NCI-H128 (cell line): ENCODE results near the gene TMEM52.

ENCODE experiments used
- DNase-seq: peaks from one replicate; lab custom pipeline; 2025; ENCODE audit not compliant: unreplicated experiment; lab: John Stamatoyannopoulos, UW

The TMEM52 gene

DNA sequence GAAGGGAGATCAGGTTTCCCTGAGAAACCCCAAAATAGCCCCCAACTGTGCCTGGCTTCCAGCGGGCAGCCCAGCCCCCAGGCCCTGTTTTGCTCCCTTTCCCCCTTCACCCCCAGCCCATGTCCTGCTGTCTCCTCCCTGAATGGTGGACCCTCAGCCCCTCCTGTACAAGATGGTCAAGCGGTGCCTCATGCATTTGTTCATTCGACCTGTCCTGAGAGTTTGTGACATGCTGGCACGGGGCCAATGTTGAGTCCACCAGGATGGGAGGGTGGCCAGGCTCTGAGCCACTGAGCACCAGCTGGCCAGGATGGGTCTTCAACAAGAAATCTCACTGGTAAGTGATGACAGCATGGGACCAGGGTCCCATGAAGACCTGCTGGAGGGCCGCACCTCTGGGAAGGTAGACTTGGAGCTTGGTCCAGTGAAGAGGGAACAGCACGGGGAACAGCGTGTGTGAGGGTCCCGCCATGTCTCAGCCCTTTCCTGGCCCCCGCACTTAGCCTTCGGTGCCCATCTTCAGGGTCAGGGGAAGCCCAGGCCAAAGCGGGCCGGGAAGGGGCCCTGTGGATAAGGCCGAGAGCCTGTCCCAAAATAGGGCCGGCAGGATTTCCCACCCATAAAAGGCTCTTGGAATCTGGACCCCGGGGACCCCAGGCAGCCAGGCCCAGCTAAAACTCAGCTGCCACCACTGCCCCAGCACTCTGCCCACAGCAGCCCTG lies 3.9 kb downstream of the TMEM52 start, which contains the start of gene CALML6:
Gene CALML6 (plus strand): TSS at position 290 of the 722 bp plus-strand sequence. CDS start 21 bp downstream, at position 311.
- DNase-seq = no peak

DNA sequence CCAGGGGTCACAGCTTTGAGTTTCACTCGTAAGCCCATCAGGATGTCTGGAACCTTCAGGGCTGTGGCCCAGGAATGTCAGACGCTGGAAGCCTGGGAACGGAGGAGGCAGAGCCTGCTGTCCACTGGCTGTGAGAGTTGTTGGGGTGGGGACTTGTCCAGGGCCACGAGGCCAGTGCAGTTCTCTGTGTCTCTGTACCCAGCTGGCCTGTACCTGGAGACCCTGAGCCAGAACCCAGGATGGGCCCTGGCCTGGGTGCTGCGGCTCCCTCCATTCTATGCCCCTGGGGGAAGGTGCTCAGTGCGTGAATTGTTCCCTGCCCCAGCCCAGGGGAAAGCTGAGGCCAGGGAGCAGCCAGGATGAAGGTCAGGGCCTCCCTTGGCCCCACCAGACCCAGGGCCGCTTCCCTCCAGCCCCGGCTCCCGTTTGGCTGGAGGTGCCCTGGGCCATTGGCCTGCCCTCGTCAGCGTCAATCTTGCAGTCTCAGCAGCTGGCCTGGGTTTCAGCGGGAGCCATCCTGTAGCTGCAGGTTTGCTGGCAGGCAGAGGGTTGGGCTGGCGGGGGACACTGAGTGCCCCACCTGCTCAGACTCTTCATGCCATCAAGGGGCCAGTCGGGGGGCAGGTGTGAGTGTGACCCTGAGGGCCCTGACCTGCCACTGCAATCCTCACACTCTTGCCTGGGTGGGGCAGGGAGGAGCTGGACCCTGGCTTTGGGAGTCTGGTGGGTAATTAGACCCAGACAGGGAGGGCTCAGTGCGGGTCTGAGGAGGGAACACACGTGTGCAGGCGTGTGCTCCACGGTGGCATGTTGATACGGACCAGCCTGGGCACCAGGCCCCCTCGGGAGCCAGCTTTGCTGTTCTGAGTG lies 4.7 kb downstream of the TMEM52 start:
- DNase-seq = no peak

DNA sequence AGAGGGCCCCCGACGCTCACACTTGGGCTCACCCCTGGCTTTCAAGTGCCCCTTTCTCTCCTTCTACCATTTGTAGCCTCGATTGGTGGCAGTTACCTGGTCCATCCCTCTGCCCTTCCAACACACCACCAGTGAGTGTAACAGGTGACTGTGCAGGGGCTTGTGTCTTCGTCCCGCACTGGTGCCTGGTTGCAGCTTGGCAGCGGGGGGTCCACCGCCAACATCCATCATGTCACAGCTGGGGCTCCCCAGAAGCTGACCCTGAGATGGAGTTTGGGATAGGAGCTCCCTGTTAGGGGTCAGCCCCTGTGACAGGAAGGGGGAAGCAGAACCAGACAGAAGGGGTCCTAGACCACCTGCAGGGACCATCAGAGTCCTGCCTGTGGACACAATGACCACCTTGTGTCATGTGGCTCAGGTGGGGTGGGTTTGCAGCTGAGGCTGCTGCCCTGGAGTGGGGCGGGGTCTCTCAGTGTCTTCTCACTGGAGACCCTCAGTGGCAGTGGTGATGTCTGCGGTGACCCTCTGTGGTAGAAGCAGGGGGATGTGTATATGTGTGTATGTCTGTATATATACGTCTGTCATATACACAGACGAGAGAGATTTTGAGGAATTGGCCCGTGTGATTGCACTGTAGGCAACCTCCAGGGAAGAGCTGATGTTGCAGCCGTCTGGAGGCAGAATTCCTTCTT lies 7.6 kb downstream of the TMEM52 start:
- DNase-seq = no peak

DNA sequence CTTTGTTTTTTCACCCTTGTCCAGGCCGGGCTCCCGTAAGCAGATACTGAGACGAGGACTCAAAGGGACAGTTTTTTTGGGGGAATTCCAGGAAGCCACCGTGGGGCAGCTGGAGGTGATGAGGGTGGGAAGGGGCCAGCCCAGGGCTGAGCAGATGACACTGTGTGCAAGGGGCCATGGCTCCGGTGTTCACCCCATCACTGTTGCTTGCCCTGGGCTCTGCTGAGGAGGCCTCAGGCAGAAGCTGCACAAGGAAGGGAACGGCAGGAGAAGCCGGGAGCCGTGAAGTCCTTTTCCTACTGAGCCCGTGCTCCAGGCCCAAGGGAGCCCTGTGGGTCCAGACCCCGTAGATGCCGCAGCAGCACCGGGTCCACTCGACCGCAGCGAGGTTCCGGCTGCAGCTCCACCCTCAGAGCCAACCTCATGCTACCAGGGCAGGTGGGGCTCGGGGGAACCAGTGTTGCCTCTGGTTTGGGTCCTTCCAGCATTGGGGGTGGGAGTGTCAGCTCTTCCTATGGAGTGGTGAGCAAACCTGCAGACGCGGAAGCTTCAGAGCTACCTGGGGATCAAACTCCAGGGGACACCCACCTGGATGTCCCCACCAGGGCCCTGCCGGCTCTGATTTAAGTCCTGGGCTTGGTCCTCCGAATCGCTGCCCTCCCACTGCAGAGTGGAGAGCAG lies 8.3 kb downstream of the TMEM52 start:
- no peak for DNase-seq

DNA sequence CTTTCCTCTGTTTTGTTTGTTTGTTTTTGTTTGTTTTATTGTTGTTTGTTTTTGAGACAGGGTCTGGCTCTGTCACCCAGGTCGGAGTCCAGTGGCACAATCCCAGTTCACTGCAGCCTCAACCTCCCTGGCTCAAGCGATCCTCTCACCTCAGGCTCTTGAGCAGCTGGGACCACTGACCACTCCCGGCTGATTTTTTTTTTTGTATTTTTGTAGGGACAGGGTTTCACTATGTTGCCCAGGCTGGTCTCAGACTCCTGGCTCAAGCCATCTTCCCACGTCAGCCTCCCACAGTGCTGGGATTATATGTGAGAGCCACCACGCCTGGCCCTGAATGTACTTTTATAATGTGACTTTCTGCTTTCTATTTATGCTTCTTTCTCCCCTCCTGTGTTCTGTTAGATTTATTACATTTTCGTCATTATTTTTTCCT lies 9.0 kb downstream of the TMEM52 start:
- DNase-seq = no peak

DNA sequence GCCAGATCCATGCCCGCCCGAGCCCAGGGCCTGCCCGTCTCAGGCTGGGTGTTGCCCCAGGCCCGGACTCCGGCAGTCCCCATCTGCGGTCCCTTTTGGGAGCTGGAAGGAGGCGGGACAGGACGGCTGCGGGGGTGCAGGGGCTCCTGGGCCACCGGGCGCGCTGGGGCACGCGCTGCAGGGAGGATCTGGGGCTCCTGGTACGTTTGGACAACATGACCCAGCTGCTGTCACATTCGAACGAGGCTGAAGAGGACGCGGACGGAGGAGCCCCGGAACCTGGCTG lies 10.6 kb downstream of the TMEM52 start:
- no peak for DNase-seq

DNA sequence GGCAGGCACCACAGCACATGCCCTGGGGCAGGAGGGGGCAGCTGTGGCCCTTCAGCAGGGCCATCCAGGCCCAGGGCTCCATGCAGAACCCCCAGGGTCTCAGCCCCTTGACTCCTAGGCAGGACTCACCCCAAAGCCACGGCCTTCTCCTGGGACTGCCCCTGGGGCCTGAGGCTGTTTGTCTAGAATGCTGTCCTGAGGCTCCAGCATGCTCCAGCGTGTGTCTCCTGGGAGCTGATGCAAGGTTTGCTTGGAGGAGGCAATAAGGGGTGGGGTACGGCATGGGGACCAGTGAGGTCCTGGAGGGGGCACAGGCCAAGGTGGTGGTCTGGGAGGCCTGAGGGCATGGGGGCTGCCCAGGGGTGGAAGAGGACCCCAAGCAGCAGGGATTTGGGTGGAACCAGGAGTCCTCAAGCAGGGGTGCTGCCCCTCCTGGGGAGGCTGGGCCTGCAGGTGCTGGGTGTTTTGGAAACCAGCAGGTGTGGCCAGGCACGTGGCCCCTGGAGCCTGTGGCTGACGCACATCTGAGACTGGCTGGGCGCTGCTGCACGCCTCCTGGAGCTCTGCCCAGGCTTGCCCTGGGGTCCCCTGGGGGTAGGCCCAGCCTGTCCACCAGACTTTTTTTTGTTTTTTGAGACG lies 11.9 kb downstream of the TMEM52 start:
- DNase-seq = no peak

DNA sequence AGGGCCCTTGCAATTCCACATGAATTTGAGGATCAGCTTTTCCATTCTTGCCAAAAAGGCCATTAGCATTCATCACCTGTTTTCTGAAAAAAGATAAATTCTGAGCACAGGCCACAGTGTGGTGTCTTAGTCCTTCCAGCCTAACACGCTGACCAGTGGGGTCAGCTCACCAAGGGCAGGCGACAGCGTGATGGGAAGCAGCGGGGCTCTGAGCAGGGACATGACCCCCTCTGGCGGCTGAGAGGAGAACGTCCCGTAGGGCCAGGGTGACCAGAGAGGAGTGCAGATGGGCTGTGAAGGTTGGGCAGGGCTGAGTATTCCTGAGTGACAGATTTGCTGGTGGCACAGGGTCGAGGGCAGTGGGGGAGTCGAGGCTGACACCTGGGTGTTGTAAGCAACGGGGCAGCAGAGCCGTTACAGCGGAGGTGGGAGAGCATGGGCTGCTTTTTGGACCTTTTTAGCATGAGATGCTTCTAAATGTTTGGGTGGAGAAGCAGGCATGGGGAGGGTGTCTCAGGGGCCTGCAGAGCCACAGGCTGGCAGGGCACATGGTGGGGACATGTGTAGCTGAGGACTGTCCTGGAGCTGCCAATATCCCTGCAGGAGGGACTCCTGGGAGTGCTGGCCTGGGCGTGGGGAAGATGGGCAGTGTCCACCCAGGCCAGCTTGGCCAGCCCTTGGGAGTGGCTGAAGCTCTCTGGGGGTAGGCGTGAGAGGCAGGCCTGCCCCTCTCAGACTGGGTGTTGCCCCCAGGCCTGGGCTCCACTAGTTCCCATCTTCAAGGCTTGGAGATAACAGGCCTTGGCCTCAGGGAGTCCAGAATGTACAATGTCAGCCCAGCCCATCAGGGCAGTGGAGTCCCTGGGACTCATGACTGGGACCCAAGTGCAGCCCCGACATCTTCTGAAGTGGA lies 12.6 kb downstream of the TMEM52 start:
- peak; percentile 55 for DNase-seq

DNA sequence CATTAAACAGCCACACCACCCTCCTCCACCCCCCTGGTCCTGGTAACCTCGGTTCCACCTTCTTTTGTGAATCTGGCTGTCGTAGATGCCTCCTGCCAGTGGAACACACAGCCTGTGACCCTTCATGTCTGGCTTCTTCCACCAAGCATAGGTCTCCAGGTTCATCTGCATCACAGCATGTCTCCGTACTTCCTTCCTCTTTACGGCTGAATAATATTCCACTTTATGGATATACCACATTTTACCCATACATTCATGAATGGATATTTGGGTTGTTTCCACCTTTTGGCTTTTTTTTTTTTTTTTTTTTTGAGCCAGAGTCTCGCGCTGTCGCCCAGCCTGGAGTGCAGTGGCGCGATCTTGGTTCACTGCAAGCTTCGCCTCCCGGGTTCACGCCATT lies 15.9 kb downstream of the TMEM52 start:
- DNase-seq = no peak

DNA sequence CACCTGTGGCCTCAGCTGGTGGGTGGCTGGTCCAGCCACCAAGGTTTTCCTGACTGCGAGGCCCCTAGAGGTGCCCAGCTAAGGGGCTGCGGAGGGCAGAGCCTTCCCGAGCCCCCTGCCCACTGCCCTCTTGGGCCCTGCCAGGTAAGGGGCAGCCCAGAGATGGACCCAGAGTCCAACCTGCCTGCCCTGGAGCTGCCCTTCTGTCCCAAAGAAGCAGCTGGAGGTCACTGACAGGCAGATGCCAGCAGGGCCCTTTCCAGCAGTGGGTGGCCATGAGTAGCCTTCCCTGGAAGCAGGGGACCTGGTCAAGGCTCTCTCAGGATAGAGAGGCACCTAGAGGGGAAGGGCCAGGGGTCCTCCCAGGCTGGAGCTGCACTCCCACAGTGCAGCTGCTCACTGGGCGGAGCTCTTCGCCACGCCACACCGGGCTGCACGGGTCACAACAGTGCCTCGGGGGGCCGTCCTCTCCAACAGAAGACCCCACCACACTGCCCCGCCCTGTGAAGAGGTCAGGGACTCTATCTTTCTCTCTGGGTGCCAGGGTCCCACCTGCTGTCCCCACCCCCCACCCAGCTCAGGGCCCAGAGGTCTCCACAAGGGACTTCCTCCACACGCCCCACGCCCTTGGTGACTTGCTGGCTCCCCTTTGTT lies 17.3 kb downstream of the TMEM52 start:
- no peak for DNase-seq

DNA sequence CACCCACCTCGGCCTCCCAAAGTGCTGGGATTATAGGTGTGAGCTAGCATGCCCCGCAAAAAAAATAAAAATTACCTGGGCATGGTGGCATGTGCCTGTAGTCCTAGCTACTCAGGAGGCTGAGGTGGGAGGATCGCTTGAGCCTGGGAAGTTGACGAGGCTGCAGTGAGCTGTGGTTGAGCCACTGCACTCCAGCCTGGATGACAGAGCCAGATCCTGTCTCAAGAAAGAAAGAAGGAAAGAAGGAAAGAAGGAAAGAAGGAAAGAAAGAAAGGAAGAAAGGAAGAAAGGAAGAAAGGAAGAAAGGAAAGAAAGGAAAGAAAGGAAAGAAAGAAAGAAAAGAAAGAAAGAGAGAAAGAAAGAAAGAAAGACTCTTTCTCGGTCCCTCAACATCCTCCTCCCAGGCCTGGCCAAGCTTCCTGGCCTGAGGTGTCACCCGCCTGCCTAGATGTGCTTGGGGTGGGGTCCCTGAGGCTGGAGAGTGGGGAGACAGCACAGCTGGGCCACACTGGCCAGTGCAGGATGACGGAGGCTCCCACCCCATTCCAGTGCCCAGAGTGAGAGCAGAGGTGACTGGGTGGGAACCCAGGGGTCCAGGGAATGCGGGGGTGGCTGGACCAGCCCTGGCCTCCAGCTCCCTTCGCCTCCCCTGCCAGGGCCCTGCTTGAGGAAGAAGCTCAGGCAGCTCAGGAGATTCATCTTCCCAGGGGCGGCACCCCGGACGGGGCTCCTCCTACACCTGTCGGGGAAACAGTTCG lies 18.0 kb downstream of the TMEM52 start:
- no peak for DNase-seq

DNA sequence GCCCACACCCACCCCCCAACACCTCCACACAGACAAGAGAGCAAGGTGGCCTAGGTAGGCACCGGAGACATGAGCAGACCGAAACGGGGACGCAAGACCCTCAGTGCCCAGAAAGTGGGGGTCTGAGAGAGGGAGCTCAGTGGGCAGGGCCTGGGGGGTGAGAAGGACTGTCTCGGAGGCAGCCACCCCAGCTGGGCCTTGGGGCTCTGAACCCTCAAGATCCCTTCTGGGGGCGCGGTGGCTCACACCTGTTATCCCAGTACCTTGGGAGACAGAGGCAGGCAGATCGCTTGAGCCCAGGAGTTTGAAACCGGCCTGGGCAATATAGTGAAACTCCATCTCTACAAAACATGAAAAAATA lies 19.1 kb downstream of the TMEM52 start:
- no peak for DNase-seq

DNA sequence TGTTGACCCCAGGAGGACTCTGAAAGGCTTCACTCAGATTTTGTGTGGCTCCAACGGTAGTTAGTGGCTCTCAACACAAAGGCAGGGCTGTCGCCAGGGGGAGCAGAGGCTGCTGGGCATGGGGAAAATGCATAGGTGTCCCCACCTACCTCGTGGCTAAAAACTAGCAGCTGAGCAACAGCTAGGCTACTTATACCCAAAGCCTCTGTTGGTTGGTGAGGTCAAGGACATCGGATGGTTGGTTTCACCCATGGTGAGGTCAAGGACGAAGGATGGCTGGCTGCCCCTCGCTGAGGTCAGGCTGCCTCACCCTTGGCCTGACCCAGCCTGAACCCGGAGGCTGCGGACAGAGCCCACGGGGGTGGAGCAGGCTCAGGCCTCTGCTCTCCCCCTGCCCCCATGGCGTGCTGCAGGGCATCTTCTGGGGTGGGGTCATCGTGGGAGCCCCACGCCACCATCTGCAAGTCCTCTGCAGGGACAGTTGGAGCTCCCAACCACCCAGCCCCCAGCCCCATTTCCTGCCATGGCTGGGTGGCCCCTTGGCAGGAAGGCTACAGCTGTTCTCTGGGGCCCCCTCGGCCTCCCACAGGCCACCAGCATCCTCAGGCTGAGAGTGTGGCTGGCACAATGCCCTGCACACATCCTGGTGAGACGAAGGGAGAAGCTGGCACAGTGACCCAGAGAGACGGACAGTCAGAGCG lies 19.7 kb downstream of the TMEM52 start:
- no peak for DNase-seq

DNA sequence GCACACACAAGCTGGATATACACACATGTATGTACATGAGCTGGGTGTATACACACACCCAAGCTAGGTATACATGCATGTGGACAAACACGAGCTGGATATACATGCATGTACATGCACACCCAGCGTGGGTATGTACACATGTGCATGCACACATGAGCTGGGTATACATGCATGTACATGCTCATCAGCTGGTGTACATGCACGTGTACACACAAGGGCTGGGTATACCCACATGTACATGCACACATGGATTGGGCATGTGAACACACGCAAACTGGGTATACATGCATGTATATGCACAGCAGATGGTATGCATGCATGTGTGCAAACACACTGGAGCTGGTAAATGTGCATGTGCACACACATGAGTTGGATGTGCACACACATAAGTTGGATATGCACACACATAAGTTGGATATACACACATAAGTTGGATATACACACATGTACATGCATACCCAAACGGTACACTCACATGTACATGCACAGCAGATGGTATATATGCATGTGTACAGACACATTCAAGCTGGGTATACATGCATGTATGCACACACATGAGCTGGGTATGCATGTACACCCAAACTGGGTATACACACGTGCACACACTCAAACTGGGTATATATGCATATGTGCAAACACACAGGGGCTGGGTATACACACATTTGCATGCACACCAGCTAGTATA lies 20.7 kb downstream of the TMEM52 start:
- DNase-seq = no peak

DNA sequence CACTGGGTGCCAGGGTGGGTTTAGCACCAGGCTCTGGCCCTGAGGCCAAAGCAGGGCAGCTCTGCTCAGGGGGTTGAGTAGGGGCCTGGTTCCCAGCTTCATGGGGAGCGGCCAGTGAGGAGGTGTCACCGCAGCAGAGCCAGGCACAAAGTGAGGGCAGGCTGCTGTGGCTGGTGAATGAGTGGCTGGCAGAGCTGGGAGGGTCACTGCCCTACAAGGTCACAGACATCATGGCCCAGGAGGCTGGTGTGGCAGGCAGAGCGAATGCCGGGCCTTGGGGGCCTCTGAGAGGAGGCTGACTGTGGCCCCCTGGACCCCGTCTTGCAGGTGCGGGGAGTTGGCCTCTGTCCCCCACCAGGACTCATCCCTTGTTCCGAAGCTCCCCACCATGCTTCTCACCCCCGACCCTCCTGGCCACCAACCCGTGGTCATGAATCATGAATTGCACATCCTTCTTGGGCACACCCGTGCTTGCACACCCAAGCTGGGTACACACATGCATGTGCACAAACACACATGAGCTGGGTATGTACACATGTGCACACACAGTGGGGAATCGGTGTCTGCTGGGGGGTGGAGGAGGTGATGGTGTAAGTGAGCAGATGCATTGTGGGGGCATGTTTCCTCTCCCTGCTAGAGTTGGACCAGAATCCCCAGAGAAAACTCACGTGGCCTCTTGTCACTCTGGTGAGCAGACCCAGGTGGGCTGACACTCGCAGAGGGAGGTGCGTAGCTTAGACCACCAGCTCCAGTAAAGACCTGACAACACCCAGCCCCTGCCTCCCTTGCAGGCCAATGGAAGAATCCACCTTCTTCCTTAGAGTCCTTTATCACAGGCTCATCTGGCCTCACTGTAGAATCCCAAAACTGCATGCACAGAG lies 23.4 kb downstream of the TMEM52 start:
- no peak for DNase-seq

DNA sequence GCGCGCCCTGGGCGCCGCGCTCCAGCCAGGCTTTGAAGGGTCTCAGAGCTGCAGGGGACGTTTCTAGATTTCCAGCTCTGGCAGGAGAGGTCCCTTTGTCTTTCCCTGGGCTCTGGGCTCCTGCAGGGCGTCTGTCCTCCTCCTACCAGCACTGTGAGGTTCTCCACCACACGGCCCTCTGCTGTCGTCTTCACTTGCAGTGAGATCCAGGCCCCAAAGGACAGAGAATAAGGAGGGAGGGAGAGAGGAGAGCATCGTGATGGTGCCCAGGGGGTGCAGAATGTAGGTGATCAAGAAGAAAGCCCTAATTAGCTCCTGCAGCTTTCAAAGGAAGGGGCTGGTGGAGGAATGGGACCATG lies 24.0 kb downstream of the TMEM52 start:
- DNase-seq = no peak
